ENCODE data around the gene ZNF32. TPM values are rescaled to one million over a fixed set of nuclear protein-coding genes. Genes with fewer than 3 reads are reported as not detected.

The ZNF32 gene
- total RNA-seq, 2 experiments from 2014 or later = 12.5 to 13.7 TPM

- Mint-ChIP-seq H3K27ac (no peak overlapping the region), H3K4me3 (no peak overlapping the region)
- CTCF ChIA-PET = interaction anchor here (1.2 kb wide), 1 partner anchor 17 kb away, joined by 3 read pairs; no protein-coding TSS in a partner anchor
Measured at GRCh38 chr10:43666552-43666951, 17.9 kb upstream of the ZNF32 start.

DNA sequence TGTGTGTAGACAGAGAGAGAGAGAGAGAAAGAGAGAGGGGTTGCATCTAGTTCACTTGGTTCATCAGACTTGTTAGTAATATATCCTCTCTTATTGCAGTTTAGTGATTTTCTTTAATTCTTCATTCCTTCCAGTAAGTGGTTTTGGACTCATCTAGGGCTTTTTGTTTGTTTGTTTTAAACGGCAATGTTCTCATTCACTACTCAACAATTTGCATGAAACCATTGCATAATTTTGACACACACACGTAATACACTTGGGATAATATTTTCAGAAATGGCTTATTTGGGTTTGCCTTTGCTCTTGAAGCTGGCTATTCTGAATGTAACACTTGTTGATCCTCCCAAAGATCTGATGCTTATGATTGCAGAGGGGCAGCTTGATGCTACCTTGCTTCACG is 16.4 kb upstream of the ZNF32 start:
- peaks cover 4% of the 10 kb centered on the region for H3K4me1 Mint-ChIP-seq (ENCODE audit: low read depth)

More at GRCh38 chr10:43666552-43666951, 17.9 kb upstream of the ZNF32 start:
- H3K9me3 Mint-ChIP-seq = peaks cover 2% of the 10 kb centered on the region
- TF ChIP-seq CTCF (IDR thresholded peaks at IDR 0.05) = no peak
- no peaks in the 10 kb centered on the region for H3K36me3 Mint-ChIP-seq (ENCODE audit: low read depth)
- intact Hi-C loops (cut with micrococcal nuclease) = no loop called here
- ATAC-seq = no peak
- POLR2A ChIA-PET = no interaction called here
- no peak for DNase-seq
- H3K27me3 Mint-ChIP-seq = peaks cover 21% of the 10 kb centered on the region
- peaks cover 4% of the 10 kb centered on the region for H3K4me1 Mint-ChIP-seq (ENCODE audit: low read depth)

GRCh38 chr10:43658227-43658626 is 9.5 kb upstream of the ZNF32 start:
- intact Hi-C loops (cut with micrococcal nuclease) = no loop called here
- H3K27ac Mint-ChIP-seq = no peak overlapping the region

More for the DNA sequence above, 16.4 kb upstream of the ZNF32 start:
- no peak for TF ChIP-seq CTCF (IDR thresholded peaks at IDR 0.05)
- CTCF ChIA-PET = no interaction called here
- Mint-ChIP-seq H3K9me3 (peaks cover 2% of the 10 kb centered on the region), H3K27ac (no peak overlapping the region), H3K36me3 (ENCODE audit: low read depth) (no peaks in the 10 kb centered on the region), H3K4me3 (no peak overlapping the region), H3K27me3 (peaks cover 16% of the 10 kb centered on the region)
- intact Hi-C loops (cut with micrococcal nuclease) = no loop called here
- POLR2A ChIA-PET = no interaction called here
- DNase-seq (no peak), ATAC-seq (no peak)

DNA sequence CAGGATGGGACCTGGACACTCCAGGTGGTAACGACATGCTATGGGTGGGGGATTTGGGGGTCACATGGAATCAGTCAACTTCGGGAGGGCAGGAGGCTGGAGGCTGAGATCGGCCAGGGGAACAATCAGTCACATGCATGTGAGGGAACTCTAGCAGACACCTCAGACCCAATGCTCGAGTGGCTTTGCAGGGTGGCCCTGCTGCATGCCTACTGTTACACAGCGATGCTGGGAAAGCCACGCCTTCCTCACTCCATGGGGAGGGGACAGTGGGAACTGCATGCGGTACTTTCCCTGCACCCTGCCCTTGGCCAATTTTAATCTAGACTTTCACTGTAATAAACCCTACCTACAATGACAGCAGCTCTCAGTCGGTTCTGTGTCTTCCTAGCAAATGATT is 6.6 kb upstream of the ZNF32 start:
- ATAC-seq = no peak
- intact Hi-C loops (cut with micrococcal nuclease) = no loop called here
- H3K36me3 Mint-ChIP-seq (ENCODE audit: low read depth) = no peaks in the 10 kb centered on the region

More at GRCh38 chr10:43658227-43658626, 9.5 kb upstream of the ZNF32 start:
- DNase-seq (no peak), ATAC-seq (no peak)
- Mint-ChIP-seq H3K27me3 (no peaks in the 10 kb centered on the region), H3K4me3 (no peak overlapping the region), H3K9me3 (peaks cover 2% of the 10 kb centered on the region), H3K36me3 (ENCODE audit: low read depth) (no peaks in the 10 kb centered on the region), H3K4me1 (ENCODE audit: low read depth) (no peaks in the 10 kb centered on the region)
- CTCF ChIA-PET = interaction anchor here (0.9 kb wide), 1 partner anchor 14 kb away, joined by 3 read pairs; no protein-coding TSS in a partner anchor
- POLR2A ChIA-PET = no interaction called here
- no peak for TF ChIP-seq CTCF (IDR thresholded peaks at IDR 0.05)

GRCh38 chr10:43653746-43654145 is 5.1 kb upstream of the ZNF32 start:
- H3K4me1 Mint-ChIP-seq (ENCODE audit: low read depth) = peaks cover 7% of the 10 kb centered on the region
- CTCF ChIA-PET = interaction anchor here (1.0 kb wide), 1 partner anchor 9 kb away, joined by 3 read pairs; no protein-coding TSS in a partner anchor

More for the DNA sequence above, 6.6 kb upstream of the ZNF32 start:
- no peak for TF ChIP-seq CTCF (IDR thresholded peaks at IDR 0.05)
- no peak overlapping the region for H3K27ac Mint-ChIP-seq
- H3K27me3 Mint-ChIP-seq = peaks cover 3% of the 10 kb centered on the region
- DNase-seq = no peak
- POLR2A ChIA-PET = no interaction called here
- no peaks in the 10 kb centered on the region for H3K4me1 Mint-ChIP-seq (ENCODE audit: low read depth)
- no peaks in the 10 kb centered on the region for H3K9me3 Mint-ChIP-seq
- H3K4me3 Mint-ChIP-seq = no peak overlapping the region
- CTCF ChIA-PET = no interaction called here

More at GRCh38 chr10:43653746-43654145, 5.1 kb upstream of the ZNF32 start:
- Mint-ChIP-seq H3K4me3 (no peak overlapping the region), H3K27me3 (peaks cover 5% of the 10 kb centered on the region), H3K27ac (no peak overlapping the region), H3K9me3 (no peaks in the 10 kb centered on the region), H3K36me3 (ENCODE audit: low read depth) (peaks cover 3% of the 10 kb centered on the region)
- no peak for TF ChIP-seq CTCF (IDR thresholded peaks at IDR 0.05)
- ATAC-seq (no peak), DNase-seq (no peak)
- intact Hi-C loops (cut with micrococcal nuclease) = no loop called here
- POLR2A ChIA-PET = no interaction called here
